GM21360 (cell line): ENCODE results near the gene ZNF581.

Experiments used
- ATAC-seq: cut with Tn5 transposase; IDR thresholded peaks from one replicate; pipeline ENCODE4 v1.9.1; 2021; ENCODE audit warnings: mild to moderate bottlenecking, moderate library complexity; ENCODE audit not compliant: unreplicated experiment

The ZNF581 gene

DNA sequence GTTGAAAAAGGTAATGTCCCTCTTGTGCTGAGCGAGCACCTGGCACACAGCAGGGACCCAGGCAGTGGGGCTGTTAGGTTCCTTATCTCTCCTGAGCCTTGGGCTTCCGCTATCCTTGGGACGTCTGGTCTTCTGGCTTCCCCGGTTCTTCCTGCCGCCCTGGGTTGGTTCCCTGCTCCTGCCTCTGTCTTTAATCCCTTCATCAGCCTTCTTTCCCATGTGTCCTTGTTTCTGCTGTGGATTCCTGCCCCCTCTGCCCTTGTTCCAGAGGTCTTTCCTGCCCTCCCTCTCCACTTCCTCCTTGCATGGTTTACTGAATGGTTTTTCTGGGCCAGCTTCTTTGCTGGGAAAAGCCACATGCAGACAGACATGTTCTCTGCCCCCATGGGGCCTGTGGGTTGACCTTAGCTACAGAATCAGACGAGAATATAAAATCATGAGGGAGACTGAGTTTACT lies 34.2 kb downstream of the ZNF581 start:
- no peak for ATAC-seq

- peak; percentile 48 for ATAC-seq
Observed at GRCh38 chr19:55678121-55678671, 34.7 kb downstream of the ZNF581 start.

GRCh38 chr19:55679343-55680257 lies 36.2 kb downstream of the ZNF581 start:
- no peak for ATAC-seq

GRCh38 chr19:55680339-55681130 lies 37.1 kb downstream of the ZNF581 start:
- ATAC-seq = no peak

GRCh38 chr19:55681131-55682092 lies 38.0 kb downstream of the ZNF581 start:
- no peak for ATAC-seq

- no peak for ATAC-seq
Observed at GRCh38 chr19:55683449-55684261, 40.2 kb downstream of the ZNF581 start.

- ATAC-seq = no peak
Observed at GRCh38 chr19:55684946-55685681, 41.7 kb downstream of the ZNF581 start.

DNA sequence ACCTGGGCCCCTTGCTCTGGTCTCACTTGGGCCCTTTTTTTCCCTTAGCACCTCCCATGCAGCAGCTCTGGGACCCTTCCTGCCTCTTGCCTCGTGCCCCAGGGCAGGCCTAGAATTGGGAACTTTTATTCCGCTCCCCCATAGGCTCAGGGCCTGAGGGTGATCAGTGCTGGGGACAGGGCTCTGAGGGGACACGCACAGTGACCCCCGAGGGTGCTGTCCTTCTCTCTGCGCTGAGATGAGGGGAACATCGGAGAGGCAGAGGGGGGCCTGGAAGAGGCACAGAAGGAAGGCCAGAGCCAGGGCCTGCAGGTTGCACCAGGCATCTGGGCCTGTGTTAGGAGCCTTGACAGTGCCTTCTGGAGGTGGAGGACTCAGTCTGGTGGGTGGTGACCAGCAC lies 42.3 kb downstream of the ZNF581 start:
- ATAC-seq = no peak

- ATAC-seq = no peak
Observed at GRCh38 chr19:55686311-55687050, 43.0 kb downstream of the ZNF581 start.

GRCh38 chr19:55687281-55688201 lies 44.1 kb downstream of the ZNF581 start:
- ATAC-seq = no peak

- ATAC-seq = no peak
Observed at GRCh38 chr19:55688422-55689218, 45.2 kb downstream of the ZNF581 start.

GRCh38 chr19:55689411-55690108 lies 46.1 kb downstream of the ZNF581 start:
- no peak for ATAC-seq

DNA sequence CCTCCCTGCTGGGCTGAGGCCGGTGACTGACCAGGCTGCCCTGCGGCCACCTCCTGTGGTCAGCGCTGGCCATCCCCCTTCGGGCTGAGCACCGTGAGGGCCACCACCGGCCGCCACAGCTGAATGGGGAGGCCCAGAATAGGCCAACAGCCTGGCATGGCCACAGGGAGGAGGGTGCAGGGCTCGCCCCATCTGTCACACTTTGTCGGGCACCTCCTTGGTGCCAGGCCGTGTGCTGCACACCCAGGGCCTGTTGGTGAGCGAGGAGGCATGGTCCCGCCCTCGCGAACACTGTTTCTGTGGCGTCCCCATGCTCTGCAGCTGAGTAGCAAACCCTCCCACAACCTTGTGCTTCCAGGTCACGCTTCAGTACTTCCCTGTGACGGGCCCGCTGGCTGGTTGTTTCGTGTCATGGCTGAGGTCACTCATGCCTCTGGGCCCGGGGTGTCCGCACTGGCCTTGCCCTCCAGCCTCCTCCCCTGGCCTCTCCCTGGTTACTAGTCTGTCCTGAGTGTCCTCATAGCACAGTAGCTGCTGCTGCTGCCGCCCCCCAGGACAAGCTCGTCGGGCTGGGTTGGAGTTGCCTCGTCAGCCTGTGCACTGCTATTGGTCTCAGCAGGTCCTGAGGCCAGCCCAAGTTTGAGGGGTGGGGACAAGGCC lies 46.8 kb downstream of the ZNF581 start:
- ATAC-seq = no peak

- no peak for ATAC-seq
Observed at GRCh38 chr19:55690769-55691545, 47.5 kb downstream of the ZNF581 start.
